Liver (tissue), 9 donors: ENCODE results near the gene NSG1. TPM values are rescaled to one million over a fixed set of nuclear protein-coding genes. Genes with fewer than 3 reads are reported as not detected.

ENCODE experiments used
- DNase-seq: peaks from one replicate; pipeline ENCODE4 v3.0.0-alpha.2; 2017; ENCODE audit warnings: low spot score
- H3K27ac ChIP-seq, 2 donors: one replicate each; pipeline ENCODE4 v1.7.0; 2013; ENCODE audit warnings: inconsistent platforms in 2 of 2, low read length in 2 of 2, control low read depth in 1 of 2, low read depth in 1 of 2, mild to moderate bottlenecking in 1 of 2
- H3K27me3 ChIP-seq, 4 donors: one replicate each; pipeline versions ENCODE4 v1.6.1 to v1.7.0; 2013; ENCODE audit warnings: low read length in 3 of 4, inconsistent platforms in 1 of 4, mild to moderate bottlenecking in 1 of 4, moderate library complexity in 1 of 4; ENCODE audit not compliant: control insufficient read depth in 4 of 4, insufficient read depth in 4 of 4
- H3K36me3 ChIP-seq, 4 donors: one replicate each; pipeline versions ENCODE4 v1.6.1 to v1.7.0; 2013; ENCODE audit warnings: low read length in 3 of 4, mild to moderate bottlenecking in 3 of 4, low read depth in 1 of 4, moderate library complexity in 1 of 4; ENCODE audit not compliant: control insufficient read depth in 4 of 4, insufficient read depth in 3 of 4
- H3K4me1 ChIP-seq, 4 donors: one replicate each; pipeline versions ENCODE4 v1.6.1 to v1.7.0; 2013; ENCODE audit warnings: low read length in 3 of 4, mild to moderate bottlenecking in 3 of 4, moderate library complexity in 1 of 4; ENCODE audit not compliant: control insufficient read depth in 4 of 4, insufficient read depth in 4 of 4
- H3K4me3 ChIP-seq, 3 donors: one replicate each; pipeline versions ENCODE4 v1.6.1 to v1.7.0; 2013; ENCODE audit warnings: low read length in 3 of 3, control low read depth in 1 of 3, low read depth in 1 of 3, mild to moderate bottlenecking in 1 of 3
- H3K9ac ChIP-seq, 2 donors: one replicate each; pipeline ENCODE4 v1.7.0; 2013; ENCODE audit warnings: low read length in 2 of 2, mild to moderate bottlenecking in 2 of 2, moderate library complexity in 2 of 2, control low read depth in 1 of 2, low read depth in 1 of 2
- H3K9me3 ChIP-seq, 4 donors: one replicate each; pipeline versions ENCODE4 v1.6.1 to v1.7.0; 2013; ENCODE audit warnings: low read length in 3 of 4; ENCODE audit not compliant: control insufficient read depth in 4 of 4
- CTCF ChIP-seq: fragments of 150-350 bp; IDR thresholded peaks from 2 replicates; pipeline ENCODE4 v1.5.1; 2017; ENCODE audit warnings: improper control_type of control experiment, low read depth, low read length; ENCODE audit not compliant: missing input control
- EGR1 ChIP-seq, 2 donors: IDR thresholded peaks; 2 replicates each; pipeline ENCODE4 v1.6.1; 2016 to 2018; ENCODE audit warnings: antibody characterized with exemption in 2 of 2, low read depth in 2 of 2
- FOXA1 ChIP-seq: IDR thresholded peaks from 2 replicates; pipeline ENCODE4 v1.6.1; 2016; ENCODE audit warnings: antibody characterized with exemption
- FOXA2 ChIP-seq: IDR thresholded peaks from 2 replicates; pipeline ENCODE4 v1.6.1; 2016; ENCODE audit warnings: antibody characterized with exemption
- GABPA ChIP-seq, 2 donors: IDR thresholded peaks in 1 of 2; conservative IDR thresholded peaks in 1 of 2; 2 replicates each; pipeline ENCODE4 v1.6.1; 2016; ENCODE audit warnings: antibody characterized with exemption in 2 of 2, mild to moderate bottlenecking in 1 of 2, moderate library complexity in 1 of 2
- HNF4A ChIP-seq, 2 donors: conservative IDR thresholded peaks; 2 replicates each; pipeline ENCODE4 v1.6.1; 2016; ENCODE audit warnings: antibody characterized with exemption in 2 of 2, mild to moderate bottlenecking in 2 of 2
- HNF4G ChIP-seq: IDR thresholded peaks from 2 replicates; pipeline ENCODE4 v1.6.1; 2016; ENCODE audit warnings: antibody characterized with exemption
- JUND ChIP-seq, 2 donors: IDR thresholded peaks; 2 replicates each; pipeline ENCODE4 v1.6.1; 2016; ENCODE audit warnings: antibody characterized with exemption in 2 of 2
- MAX ChIP-seq: IDR thresholded peaks from 2 replicates; pipeline ENCODE4 v1.6.1; 2016; ENCODE audit warnings: antibody characterized with exemption
- NR2F2 ChIP-seq: IDR thresholded peaks from 2 replicates; pipeline ENCODE4 v1.6.1; 2016; ENCODE audit warnings: antibody characterized with exemption
- RAD21 ChIP-seq, 2 donors: IDR thresholded peaks; 2 replicates each; pipeline ENCODE4 v1.6.1; 2016; ENCODE audit warnings: antibody characterized with exemption in 2 of 2, mild to moderate bottlenecking in 2 of 2
- RXRA ChIP-seq, 2 donors: IDR thresholded peaks; 2 replicates each; pipeline ENCODE4 v1.6.1; 2017 to 2018; ENCODE audit warnings: antibody characterized with exemption in 2 of 2, mild to moderate bottlenecking in 1 of 2
- SP1 ChIP-seq: IDR thresholded peaks from 2 replicates; pipeline ENCODE4 v1.6.1; 2018; ENCODE audit warnings: antibody characterized with exemption, mild to moderate bottlenecking
- TAF1 ChIP-seq: conservative IDR thresholded peaks from 2 replicates; pipeline ENCODE4 v1.6.1; 2016; ENCODE audit warnings: antibody characterized with exemption, mild to moderate bottlenecking
- ZBTB33 ChIP-seq: IDR thresholded peaks from 2 replicates; pipeline ENCODE4 v1.6.1; 2016; ENCODE audit warnings: antibody characterized with exemption
- WGBS: extraction: QIAGEN DNeasy Blood & Tissue Kit; methylation state at CpG from one replicate; pipeline ENCODE4 v1.1.7; 2013; 5-methylcytosine and 5-hydroxymethylcytosine counted together
- polyA plus RNA-seq, 2 donors: library from polyadenylated mRNA; stranded (reverse) in 1 of 2; unstranded in 1 of 2; fragments of 200-250 nt in 1 of 2; fragments of >200 nt in 1 of 2; fragmentation: Nextera tagmentation in 1 of 2; extraction: Ambion mirVana in 1 of 2; gene quantifications; one replicate each; pipeline versions ENCODE4 v1.2.1 to v1.2.3, GENCODE V29; 2013 to 2015
- total RNA-seq, 2 donors: library from RNA; depleted of rRNA; stranded (reverse); fragments of >200 nt; gene quantifications; one replicate each; pipeline ENCODE4 v1.2.3, GENCODE V29; 2014
- TF ChIP-seq, protein P1 (sequence below): IDR thresholded peaks from 2 replicates; pipeline ENCODE4 v1.6.1; 2016; ENCODE audit warnings: antibody characterized with exemption, mild to moderate bottlenecking
- donor health status: healthy.
- donor health status: healthy.
- donor health status: healthy.
- donor health status: healthy.
- donor health status: healthy.

NSG1 gene
- total and polyA plus RNA-seq, 4 donors: under 0.01 to 0.33 (median 0.13) TPM

GRCh38 chr4:4388836-4389575 lies 2.1 kb downstream of the NSG1 start:
- no peaks in the 10 kb centered on the region for H3K9me3 ChIP-seq
- no peak overlapping the region for H3K4me3 ChIP-seq
- H3K4me1 ChIP-seq: peaks cover 5 to 23% (median 12%) of the 10 kb centered on the region in 4 donors
- no peak overlapping the region for H3K27ac ChIP-seq
- no peaks in the 10 kb centered on the region for H3K36me3 ChIP-seq
- H3K27me3 ChIP-seq: peaks cover 0 to 18% (median 6%) of the 10 kb centered on the region in 4 donors
- H3K9ac ChIP-seq: no peak overlapping the region
- TF ChIP-seq MAX: no peak
- no peak for TF ChIP-seq FOXA2
- no peak for TF ChIP-seq RXRA (IDR thresholded peaks at IDR 0.05)
- no peak for TF ChIP-seq ZBTB33
- WGBS: 62% methylated on average over 18 of the region's 18 CpGs
- DNase-seq: no peak

- WGBS: 78% methylated on average over 7 of the region's 7 CpGs
- Histone ChIP-seq H3K36me3 (no peaks in the 10 kb centered on the region), H3K27ac (no peak overlapping the region), H3K27me3 (peaks cover 0 to 18% (median 4%) of the 10 kb centered on the region in 4 donors), H3K4me3 (no peak overlapping the region), H3K4me1 (peaks cover 5 to 23% (median 12%) of the 10 kb centered on the region in 4 donors), H3K9me3 (no peaks in the 10 kb centered on the region), H3K9ac (no peak overlapping the region)
- no peak for TF ChIP-seq HNF4A (conservative IDR thresholded peaks at IDR 0.05)
- no peak for TF ChIP-seq NR2F2
- no peak for TF ChIP-seq FOXA2
- no peak for TF ChIP-seq JUND (IDR thresholded peaks at IDR 0.05)
- no peak for TF ChIP-seq RAD21 (IDR thresholded peaks at IDR 0.05)
- TF ChIP-seq TAF1: no peak
- no peak for DNase-seq
Observed at GRCh38 chr4:4390046-4390445, 3.1 kb downstream of the NSG1 start.

- peaks cover 5 to 23% (median 12%) of the 10 kb centered on the region in 4 donors for H3K4me1 ChIP-seq
- no peak for DNase-seq
- no peak overlapping the region for H3K9ac ChIP-seq
- no peak overlapping the region for H3K4me3 ChIP-seq
- H3K27me3 ChIP-seq: peaks cover 0 to 18% (median 5%) of the 10 kb centered on the region in 4 donors
- WGBS: 80% methylated on average over 11 of the region's 11 CpGs
- no peaks in the 10 kb centered on the region for H3K9me3 ChIP-seq
- no peaks in the 10 kb centered on the region for H3K36me3 ChIP-seq
- H3K27ac ChIP-seq: no peak overlapping the region
- TF ChIP-seq JUND (IDR thresholded peaks at IDR 0.05) (no peak), FOXA1 (no peak), FOXA2 (no peak), GABPA (IDR thresholded peaks at IDR 0.05 in 1 of 2, conservative IDR thresholded peaks at IDR 0.05 in 1 of 2) (no peak), NR2F2 (no peak), CTCF (no peak), ZBTB33 (no peak), HNF4G (no peak), EGR1 (IDR thresholded peaks at IDR 0.05; ENCODE audit: low read depth in 2 of 2) (no peak), RXRA (IDR thresholded peaks at IDR 0.05) (no peak), SP1 (no peak)
- TF ChIP-seq, protein P1, sequence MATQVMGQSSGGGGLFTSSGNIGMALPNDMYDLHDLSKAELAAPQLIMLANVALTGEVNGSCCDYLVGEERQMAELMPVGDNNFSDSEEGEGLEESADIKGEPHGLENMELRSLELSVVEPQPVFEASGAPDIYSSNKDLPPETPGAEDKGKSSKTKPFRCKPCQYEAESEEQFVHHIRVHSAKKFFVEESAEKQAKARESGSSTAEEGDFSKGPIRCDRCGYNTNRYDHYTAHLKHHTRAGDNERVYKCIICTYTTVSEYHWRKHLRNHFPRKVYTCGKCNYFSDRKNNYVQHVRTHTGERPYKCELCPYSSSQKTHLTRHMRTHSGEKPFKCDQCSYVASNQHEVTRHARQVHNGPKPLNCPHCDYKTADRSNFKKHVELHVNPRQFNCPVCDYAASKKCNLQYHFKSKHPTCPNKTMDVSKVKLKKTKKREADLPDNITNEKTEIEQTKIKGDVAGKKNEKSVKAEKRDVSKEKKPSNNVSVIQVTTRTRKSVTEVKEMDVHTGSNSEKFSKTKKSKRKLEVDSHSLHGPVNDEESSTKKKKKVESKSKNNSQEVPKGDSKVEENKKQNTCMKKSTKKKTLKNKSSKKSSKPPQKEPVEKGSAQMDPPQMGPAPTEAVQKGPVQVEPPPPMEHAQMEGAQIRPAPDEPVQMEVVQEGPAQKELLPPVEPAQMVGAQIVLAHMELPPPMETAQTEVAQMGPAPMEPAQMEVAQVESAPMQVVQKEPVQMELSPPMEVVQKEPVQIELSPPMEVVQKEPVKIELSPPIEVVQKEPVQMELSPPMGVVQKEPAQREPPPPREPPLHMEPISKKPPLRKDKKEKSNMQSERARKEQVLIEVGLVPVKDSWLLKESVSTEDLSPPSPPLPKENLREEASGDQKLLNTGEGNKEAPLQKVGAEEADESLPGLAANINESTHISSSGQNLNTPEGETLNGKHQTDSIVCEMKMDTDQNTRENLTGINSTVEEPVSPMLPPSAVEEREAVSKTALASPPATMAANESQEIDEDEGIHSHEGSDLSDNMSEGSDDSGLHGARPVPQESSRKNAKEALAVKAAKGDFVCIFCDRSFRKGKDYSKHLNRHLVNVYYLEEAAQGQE: no peak
Observed at GRCh38 chr4:4390515-4391240, 3.8 kb downstream of the NSG1 start.
